Measurements from ENCODE around the gene CDH16.
"Not testable (repeated sequence)": the region's sequence is repeated elsewhere in the genome, so short reads cannot be mapped to it uniquely, and the experiment has no call there.

CDH16 gene

GRCh38 chr16:66871363-66871762 is 47.3 kb downstream of the CDH16 start:
- DNase-seq: not testable (repeated sequence)

- no peak for DNase-seq
Observed at GRCh38 chr16:66869424-66869823, 49.3 kb downstream of the CDH16 start.

GRCh38 chr16:66863707-66864106 is 55.0 kb downstream of the CDH16 start:
- no peak for DNase-seq

- no peak for DNase-seq
Observed at GRCh38 chr16:66862023-66862520, 56.6 kb downstream of the CDH16 start.

GRCh38 chr16:66859397-66860068 is 59.2 kb downstream of the CDH16 start:
- DNase-seq: no peak

GRCh38 chr16:66858740-66859396 is 59.8 kb downstream of the CDH16 start:
- no peak for DNase-seq
